IPS-NIHi7 (cell line): ENCODE results near the gene ADGRA1.
"Not testable (repeated sequence)": the region's sequence is repeated elsewhere in the genome, so short reads cannot be mapped to it uniquely, and the experiment has no call there.

Source experiments
- DNase-seq: peaks from one replicate; pipeline ENCODE4 v3.0.0; 2012; ENCODE audit warnings: mixed read lengths; ENCODE audit errors: extremely low spot score

The ADGRA1 gene

DNA sequence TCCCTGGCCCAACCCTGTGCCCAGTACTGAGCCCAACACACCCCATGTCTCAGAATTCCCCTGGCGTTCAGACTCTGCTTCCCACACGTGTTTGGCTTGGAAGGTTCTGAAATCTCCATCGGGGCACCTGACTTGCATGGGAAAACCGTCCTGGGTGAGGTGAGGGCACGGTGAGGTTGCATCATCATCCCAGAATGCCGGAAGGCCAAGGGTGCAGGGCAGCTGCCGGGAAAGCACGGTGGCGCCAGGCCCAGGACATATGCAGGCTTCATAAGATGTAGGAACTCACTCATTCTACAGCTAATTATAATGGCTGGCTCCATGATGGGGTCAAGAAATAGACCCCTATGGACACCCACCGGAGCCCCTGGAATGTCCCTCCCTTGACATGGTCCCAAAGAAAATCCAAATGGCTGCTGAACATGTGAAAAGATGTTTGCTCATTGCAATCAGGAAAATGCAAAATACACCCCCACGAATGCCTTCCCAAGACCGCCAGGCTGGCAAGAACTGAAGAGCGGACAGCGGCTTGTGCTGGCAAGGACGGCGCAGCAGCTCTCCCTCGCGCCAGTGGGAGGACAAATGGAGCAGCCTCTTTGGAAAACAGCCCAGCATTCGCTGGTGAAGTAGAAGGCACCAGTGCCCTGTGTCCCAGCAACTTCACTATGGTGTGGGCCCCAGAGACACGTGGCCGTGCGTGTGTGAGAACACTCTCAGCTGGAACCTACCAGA is 74.6 kb downstream of the ADGRA1 start:
- no peak for DNase-seq

- DNase-seq = no peak
These were observed 75.5 kb downstream of the ADGRA1 start for GRCh38 chr10:133162910-133163856.

GRCh38 chr10:133163889-133164815 is 76.4 kb downstream of the ADGRA1 start:
- no peak for DNase-seq

GRCh38 chr10:133164816-133165555 is 77.3 kb downstream of the ADGRA1 start:
- DNase-seq = no peak

GRCh38 chr10:133165556-133166503 is 78.1 kb downstream of the ADGRA1 start:
- DNase-seq = no peak

- DNase-seq = no peak
These were observed 78.7 kb downstream of the ADGRA1 start for GRCh38 chr10:133166504-133166827.

DNA sequence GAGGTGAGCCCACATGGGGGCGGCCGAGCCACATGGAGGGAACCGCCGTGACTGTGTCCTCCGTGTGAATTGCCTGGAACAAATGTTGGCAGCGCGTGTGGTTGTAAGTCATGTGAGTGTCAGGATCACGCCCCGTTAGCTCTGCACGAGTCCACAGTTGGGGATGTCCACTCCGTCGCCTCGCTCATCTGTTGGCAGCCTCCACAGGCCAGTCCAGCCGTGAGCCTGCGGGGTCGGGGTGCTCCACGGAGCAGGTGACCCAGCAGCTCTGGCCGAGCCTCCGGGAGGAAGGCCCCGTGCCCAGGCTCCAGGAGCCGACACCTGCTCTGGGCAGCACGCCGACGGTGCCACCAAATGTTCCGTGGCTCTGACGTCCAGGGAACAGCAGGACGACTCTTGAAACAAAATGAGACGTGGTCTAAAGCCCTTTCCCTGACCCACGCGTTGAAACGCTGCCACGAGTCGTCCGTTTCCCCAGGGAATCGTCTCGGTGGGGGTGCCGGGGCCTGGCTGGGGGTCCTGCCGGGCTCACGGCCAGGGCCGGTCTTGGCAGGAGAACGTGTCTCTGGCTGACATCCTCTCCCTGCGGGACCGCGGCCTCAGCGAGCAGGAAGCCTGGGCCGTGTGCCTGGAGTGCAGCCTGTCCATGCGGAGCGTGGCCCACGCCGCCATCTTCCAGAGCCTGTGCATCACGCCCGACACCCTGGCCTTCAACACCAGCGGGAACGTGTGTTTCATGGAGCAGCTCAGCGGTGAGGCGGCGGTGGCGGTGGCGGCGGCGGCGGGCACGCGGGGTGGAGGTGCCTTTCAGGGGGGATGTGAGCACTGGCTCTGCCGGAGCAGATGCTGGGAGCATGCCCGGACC is 79.3 kb downstream of the ADGRA1 start:
- no peak for DNase-seq

GRCh38 chr10:133167693-133168616 is 80.2 kb downstream of the ADGRA1 start:
- no peak for DNase-seq

DNA sequence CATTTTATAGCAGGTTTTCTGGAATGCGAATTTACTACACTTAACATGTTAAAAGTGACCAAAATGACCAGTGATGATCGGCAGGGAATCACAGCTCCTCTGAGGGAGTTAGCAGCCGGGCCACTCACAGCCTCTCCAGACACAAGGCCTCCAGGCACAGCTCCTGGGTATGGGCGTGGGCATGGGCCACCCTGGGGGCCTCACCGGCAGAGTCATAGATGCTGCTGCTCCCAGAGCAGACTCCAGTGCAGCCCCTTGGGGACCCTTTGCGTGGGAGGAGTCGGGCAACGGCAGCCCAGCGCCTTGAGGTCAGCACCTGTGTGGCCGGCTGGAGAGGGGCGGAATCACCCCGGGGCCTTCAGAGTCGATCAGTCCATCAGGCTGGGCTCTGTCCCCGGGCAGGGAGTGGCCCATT is 80.9 kb downstream of the ADGRA1 start:
- DNase-seq = no peak

- no peak for DNase-seq
These were observed 81.6 kb downstream of the ADGRA1 start for GRCh38 chr10:133169173-133169947.

DNA sequence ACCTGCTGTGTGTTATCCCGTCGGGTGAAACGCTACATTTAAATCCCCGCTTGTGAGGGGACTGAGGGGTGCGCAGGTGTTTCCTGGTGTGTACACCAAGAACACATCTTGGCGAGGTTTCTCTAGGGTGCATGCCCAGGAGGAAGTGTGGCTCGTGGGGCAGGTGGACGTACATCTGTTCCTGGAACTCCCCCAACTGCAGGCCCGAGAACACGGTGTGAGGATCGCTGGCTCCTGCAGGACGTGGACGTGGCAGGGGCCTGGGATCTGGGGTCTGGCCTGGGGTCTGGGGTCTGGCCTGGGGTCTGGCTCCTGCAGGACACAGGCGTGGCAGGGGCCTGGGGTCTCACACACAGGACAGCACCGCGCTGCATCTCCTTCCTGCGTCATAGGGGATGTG is 82.4 kb downstream of the ADGRA1 start:
- no peak for DNase-seq

DNA sequence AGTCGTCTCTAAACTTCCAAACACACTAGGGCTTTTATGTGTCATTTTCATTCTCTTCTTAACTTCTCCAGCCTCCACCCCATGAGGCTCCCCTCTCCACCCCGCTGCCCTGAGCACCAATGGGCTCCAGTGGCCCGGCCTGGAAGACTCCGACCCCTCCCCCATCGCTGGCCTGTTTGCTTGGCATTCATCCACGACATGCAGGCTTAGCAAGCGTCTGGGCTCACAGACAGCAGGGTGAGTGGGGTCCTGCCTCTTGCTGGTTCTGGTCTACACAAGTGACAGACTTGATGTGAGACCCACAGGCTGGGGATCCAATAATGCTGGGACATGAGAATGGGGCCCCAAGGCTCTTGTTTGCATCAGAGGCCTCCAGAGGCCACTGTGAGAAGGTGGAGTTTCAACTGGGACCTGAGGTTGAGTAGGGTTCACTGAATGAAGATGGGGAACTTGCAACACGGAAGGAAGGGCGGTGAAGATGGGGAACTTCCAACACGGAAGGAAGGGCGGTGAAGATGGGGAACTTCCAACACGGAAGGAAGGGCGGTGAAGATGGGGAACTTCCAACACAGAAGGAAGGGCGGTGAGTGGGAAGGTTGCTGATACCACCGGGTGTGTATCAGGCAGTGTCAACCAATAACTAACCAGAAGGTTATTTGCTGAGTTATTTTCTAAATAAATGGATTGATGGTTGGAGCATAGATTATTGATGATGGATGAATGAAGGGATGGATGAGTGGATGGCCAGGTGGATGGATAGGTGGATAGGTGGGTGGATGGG is 86.3 kb downstream of the ADGRA1 start:
- no peak for DNase-seq

DNA sequence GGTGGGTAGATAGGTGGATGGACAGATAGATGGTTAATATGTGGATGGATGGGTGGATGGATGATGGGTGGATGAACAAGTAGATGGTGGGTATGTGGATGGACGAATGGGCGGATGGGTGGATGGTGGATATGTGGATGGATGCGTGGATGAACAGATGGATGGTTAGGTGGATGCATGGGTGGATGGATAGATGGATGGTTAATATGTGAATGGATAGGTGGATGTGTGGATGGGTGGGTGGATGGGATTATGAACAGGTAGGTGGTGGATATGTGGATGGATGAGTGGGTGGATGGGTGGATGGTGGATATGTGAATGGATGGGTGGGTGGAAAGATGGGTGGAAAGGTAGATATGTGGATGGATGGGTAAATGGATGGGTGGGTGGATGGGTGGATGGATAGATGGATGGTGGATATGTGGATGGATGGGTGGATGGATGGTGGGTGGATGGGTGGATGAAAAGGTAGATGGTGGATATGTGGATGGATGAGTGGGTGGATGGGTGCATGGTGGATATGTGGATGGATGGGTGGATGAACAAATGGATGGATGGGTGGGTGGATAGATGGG is 87.1 kb downstream of the ADGRA1 start:
- DNase-seq = no peak

DNA sequence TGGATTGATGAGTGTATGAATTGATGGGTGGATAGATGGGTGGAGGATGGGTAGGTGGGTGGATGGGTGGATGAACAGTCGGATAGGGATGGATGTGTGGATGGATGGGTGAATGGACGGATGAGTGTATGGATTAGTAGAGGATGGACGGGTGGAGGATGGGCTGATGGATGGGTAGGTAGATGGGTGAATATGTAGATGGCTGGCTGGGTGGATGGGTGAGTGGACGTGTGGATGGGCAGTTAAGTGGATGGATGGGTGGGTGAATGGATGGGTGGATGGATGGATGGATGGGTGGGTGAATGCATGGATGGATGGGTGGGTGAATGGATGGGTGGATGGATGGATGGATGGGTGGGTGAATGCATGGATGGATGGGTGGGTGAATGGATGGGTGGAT is 87.9 kb downstream of the ADGRA1 start:
- DNase-seq = not testable (repeated sequence)

- no peak for DNase-seq
These were observed 88.8 kb downstream of the ADGRA1 start for GRCh38 chr10:133176546-133176945.
